NK-92 (cell line): ENCODE measurements around the gene DUOX1.

Source experiments
- DNase-seq: peaks from one replicate; lab custom pipeline; 2025; ENCODE audit not compliant: unreplicated experiment; lab: John Stamatoyannopoulos, UW

DUOX1 gene

GRCh38 chr15:45105586-45105985 lies 24.2 kb upstream of the DUOX1 start:
- no peak for DNase-seq

- no peak for DNase-seq
Measured at GRCh38 chr15:45106002-45106790, 23.6 kb upstream of the DUOX1 start.

DNA sequence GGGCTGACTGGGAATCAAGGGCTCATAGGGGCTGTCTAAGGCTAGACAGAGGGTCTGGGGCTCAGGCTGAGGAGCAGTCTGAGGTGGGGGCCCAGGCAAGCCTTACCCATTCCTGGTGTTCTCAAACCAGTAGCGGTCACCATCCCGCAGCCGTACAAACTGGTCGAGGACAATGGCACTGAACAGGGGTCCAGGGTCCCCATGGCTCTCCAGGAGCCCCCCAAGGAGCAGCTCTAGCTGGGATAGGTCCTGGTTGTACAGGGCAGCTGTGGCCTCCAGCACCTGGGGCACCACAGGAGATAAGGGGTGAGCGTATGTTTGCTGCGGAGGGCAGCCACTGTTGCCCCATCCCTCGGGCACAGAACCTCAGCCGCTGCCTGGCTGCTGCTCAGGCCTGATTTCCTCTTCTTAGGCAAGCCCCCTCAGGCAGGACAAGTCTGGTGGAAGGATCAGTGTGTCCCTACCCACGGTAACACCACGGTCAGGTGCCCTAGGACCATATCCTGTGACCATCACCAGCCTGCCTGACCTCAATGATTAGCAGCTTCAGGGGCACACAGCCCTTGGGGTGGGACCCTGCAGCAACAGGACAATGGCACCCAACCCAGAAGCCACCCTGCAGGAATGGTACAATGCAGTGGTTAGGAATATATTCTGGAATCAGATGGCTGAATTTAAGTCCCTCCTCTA lies 21.7 kb upstream of the DUOX1 start:
- DNase-seq, result no peak

- DNase-seq, result no peak
Measured at GRCh38 chr15:45110256-45110820, 19.5 kb upstream of the DUOX1 start.

- no peak for DNase-seq
Measured at GRCh38 chr15:45111390-45112142, 18.2 kb upstream of the DUOX1 start.

GRCh38 chr15:45112143-45112590 lies 17.6 kb upstream of the DUOX1 start:
- DNase-seq, result no peak

- DNase-seq, result no peak
Measured at GRCh38 chr15:45112591-45113379, 17.0 kb upstream of the DUOX1 start.

- DNase-seq, result no peak
Measured at GRCh38 chr15:45113380-45113990, 16.3 kb upstream of the DUOX1 start.

GRCh38 chr15:45114076-45114750 lies 15.6 kb upstream of the DUOX1 start, which contains the start of the genes DUOX2 and DUOXA2:
TSS of gene DUOX2 (minus strand) at chr15:45114172. CDS start at chr15:45113411, 761 bp downstream.
TSS of gene DUOXA2 (plus strand) at chr15:45114326. CDS start at chr15:45114606, 280 bp downstream.
- no peak for DNase-seq

DNA sequence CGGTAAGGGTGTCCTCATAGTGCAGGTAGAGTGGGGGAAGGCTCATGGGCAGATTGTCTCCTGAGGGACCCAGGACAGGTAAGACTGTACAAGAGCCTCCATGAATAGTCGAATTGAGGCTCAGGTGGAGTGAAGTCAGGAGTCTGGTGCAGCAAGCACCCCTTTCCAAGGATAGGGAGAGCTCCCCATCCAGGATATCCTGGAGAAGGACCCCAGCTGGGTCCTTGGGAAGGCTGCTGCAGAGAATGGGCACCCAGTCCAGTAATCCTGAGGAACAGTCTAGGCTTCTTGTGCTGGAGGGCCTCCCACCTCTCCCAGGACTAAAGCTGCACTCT lies 15.1 kb upstream of the DUOX1 start:
- DNase-seq, result no peak

DNA sequence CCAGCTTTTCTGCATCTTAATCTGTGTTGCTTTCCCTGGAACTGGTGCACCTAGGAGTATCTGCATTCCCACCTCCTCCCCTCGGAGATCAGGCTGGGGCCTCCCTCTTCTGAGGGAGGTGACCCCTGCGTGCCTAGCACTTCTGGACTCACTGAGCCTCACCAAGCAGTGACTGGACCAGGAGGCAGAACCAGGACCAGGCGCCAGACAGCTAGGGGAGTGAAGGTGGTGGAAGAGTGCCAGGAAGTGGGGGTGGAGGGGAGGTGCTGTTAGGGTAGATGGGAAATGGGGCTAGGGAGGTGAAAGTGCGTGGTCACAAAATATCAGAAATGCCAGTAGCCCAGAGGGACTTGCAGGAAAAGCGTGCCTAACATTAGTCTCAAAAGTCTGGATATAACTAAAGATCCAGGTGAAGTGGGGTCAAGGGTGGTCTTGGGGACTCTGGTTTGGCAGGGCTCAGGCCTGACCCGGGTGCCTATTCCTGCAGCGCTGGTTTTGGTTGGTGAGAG lies 14.4 kb upstream of the DUOX1 start:
- DNase-seq, result no peak

- no peak for DNase-seq
Measured at GRCh38 chr15:45116006-45116481, 13.8 kb upstream of the DUOX1 start.

- no peak for DNase-seq
Measured at GRCh38 chr15:45116482-45117307, 13.1 kb upstream of the DUOX1 start.

DNA sequence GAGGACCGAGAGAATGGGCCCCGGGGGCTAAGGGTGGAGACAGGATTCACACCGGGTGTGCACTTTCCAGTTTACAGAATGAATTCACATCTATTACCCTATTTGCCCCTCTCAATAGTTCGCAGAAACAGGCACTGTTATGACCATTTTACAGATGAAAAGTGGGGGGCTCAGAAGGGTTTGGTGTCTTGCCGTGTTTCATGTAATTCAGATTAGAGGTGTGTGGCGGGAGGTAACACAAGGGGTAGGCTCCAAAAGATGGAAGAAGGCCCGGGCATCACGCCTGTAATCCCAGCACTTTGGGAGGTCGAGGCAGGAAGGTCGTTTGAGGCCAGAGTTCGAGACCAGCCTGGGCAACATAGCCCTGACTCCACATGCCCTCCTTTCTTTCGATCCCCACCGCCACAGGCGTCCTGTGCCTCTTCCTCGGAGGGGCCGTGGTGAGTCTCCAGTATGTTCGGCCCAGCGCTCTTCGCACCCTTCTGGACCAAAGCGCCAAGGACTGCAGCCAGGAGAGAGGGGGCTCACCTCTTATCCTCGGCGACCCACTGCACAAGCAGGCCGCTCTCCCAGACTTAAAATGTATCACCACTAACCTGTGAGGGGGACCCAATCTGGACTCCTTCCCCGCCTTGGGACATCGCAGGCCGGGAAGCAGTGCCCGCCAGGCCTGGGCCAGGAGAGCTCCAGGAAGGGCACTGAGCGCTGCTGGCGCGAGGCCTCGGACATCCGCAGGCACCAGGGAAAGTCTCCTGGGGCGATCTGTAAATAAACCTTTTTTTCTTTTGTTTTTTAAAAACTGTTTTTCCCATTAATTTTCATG lies 12.3 kb upstream of the DUOX1 start:
- DNase-seq, result no peak

GRCh38 chr15:45118131-45118588 lies 11.6 kb upstream of the DUOX1 start:
- DNase-seq, result no peak

DNA sequence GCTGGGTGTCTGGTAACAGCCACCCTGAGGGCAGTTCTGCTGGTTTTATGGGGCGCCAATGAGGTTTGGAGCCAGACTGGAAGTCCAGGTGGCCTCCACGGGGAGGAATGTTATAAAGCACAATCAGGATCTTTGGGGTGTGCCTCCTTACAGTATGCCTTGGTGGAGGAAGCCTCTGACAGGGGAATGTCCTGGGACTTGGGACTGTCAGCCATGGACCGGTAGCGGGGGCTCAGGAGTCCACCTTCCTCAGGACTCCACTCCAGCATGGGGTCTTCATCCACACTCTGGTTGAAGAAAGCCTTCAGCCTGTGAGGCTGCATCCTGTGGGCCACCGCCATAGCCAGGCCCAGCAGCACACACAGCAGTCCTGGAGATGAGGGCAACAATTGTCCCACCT lies 10.8 kb upstream of the DUOX1 start:
- no peak for DNase-seq
